T-helper 9 cell (primary cell): Measurements from ENCODE around the gene TUBGCP3.
"Not testable (repeated sequence)": the region's sequence is repeated elsewhere in the genome, so short reads cannot be mapped to it uniquely, and the experiment has no call there.

Experiments used
- DNase-seq: peaks from one replicate; pipeline ENCODE4 v3.0.0-alpha.2; 2020

TUBGCP3 gene

GRCh38 chr13:112574834-112575613 lies 12.9 kb downstream of the TUBGCP3 start:
- DNase-seq, result no peak

- DNase-seq, result no peak
Measured at GRCh38 chr13:112574416-112574815, 13.5 kb downstream of the TUBGCP3 start.

DNA sequence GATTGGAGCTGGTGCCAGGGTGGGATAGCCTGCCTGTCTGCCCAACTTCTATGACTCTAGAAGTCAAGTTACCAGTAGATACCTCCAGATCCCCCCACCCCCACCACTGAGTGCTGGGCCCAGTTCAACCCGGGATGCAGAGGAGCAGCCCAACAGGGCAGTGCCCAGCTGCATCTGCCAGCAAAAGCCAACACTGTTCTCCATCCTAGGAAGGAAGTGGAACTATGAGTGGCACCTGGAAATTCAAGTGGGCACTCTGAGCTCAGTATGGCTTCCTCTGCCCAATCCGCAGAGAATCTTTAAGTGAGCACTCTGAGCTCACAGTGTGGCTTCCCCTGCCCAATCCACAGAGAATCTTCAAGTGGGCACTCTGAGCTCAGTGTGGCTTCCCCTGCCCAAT lies 14.2 kb downstream of the TUBGCP3 start:
- DNase-seq, result no peak

GRCh38 chr13:112572366-112572765 lies 15.6 kb downstream of the TUBGCP3 start:
- no peak for DNase-seq

GRCh38 chr13:112569821-112570220 lies 18.1 kb downstream of the TUBGCP3 start:
- DNase-seq, result no peak

DNA sequence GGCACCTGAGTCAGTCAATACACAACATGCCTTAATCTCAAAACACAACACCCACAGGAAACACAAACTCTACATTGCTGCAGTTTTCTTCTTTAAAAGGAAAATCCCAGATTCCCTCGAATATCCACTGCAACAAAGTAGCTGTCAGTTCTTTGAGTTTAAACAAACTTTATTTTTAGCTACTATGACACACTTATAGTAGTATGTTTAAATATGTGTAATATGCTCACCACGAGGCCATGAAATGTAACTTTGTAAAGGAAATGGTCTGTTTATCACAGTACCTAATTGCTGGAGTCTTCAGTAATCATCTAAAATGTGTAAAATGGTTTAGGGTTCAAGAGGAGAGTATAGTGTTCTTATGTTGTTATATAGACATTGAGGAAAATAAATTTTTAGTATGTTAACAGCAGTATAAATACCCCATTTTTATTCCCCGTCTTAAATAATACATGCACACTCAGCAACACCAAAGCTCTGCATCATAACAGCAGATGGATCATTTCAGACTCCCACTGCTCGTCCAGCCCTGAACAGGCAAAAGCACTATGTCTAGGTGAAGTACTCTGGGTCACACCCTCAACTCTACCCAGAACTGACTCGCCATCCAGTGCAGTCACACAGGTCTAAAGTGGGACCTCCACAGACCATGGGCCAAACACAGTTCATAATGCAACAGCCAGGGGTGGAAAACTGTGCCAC lies 20.6 kb downstream of the TUBGCP3 start:
- DNase-seq, result no peak

GRCh38 chr13:112562786-112563383 lies 25.1 kb downstream of the TUBGCP3 start:
- no peak for DNase-seq

DNA sequence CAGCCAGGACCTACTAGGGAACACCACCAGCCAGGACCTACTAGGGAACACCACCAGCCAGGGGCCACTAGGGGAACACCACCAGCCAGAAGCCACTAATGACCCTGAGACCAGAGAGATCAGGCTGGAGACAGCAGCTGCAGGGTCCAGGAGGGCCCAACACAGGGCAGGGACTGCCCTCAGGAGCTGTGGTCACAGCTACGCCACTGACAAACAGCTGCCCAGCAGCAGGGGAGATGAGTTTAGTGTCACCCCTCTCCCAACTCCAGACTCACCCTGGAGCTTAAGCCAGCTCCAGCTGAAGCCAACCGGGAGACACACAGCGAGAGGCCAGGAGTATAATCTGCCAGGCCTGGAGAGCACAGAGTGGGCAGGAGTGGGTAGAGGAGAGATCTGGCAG lies 25.7 kb downstream of the TUBGCP3 start:
- DNase-seq, result no peak

DNA sequence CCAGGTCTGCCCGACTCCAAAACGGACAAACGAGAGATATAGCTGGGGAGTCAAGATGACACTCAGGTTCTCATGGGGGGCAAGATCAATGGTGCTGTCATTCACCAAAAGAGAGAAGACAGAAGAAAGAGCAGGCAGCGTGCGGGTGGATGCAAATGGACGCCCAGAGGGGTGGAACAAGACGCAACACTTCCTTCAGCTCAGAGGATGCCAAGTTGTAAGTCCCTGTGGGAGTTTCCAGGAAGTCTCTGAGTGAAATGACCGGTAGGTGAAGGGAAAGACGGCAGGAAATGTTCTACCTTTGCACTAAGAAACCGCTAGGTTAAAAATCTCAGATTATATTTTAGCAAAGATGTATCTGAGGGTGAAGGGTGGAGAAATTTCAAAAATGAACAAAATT lies 26.5 kb downstream of the TUBGCP3 start:
- DNase-seq, result no peak

DNA sequence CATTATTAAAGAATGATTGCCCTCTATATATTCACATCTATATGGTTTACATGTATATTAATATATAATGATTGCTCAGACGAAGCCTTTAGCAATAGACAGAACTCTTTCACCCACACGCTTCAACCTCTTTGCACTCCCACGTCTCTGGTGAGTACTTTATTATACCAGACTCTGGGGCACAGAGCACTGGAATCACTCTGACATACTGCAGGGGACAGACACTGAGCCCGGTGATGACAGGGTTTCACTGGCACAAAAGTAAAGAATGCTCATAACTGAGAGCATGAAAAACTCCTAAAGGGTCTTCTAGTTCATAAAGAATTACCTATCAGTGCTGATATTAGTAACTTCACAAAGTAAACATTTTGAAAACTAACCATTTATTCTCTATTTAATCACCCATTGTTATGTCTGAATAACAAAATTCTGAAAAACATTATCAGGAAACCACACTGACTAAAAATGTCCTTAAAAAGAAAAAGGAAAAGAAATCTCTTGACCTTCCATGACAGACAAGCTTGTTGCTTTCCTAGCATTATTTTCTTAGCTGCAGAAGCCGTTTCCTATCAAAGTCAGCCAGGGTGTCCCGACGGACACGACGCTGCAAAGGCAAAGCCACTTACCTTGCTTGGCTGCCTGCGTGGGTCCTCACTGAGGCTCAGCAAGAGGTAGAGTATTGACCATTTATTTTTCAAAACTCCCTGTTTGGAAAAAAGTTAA lies 29.1 kb downstream of the TUBGCP3 start:
- no peak for DNase-seq

DNA sequence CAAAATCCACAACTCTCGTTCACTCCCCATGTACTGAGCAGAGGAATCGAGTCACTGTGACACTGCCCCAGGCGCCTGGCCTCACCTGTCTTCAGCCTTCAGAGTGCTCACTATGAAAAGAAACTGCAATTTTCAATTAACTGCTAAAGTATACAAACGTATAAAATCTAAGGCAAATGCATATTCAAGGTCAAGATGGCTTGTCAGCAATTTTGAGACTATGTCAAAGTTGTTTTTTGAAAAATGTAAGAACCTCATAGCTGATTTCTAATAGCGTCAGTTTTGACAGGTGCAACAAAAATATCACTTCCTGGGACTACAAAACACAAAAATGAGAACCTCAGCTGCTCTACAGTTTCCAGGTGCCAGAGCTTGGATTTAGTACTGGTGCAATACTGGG lies 31.4 kb downstream of the TUBGCP3 start:
- DNase-seq, result no peak

DNA sequence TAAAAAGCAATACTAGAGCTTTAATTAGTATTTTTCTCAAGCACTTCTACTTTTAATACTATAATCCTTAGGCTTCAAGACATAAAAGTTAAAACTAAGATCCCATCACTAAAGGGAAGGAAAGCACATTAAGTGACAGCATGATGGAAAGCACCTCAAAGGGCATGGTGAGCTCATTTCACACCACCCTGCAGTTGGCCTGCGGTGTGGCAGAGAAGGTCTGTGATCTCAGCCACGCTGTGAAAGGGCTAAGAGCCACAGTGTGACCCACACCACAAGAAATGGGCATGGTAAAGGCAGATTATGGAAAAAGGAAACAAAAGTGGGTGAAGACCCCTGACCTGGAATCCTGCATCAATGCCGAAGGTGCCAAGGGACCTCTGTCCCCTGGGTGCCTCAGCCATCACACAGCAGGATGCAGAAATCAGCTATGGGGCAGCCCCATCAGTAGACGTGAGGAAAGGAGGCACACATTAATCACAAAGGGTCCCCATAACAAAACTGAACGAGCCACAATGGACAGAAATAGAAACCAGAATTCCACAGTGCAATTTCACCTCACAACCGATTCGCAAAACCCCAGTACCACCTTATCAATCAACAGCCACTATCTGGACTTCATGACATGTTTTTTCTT lies 33.6 kb downstream of the TUBGCP3 start:
- no peak for DNase-seq

GRCh38 chr13:112548975-112549374 lies 39.0 kb downstream of the TUBGCP3 start:
- DNase-seq, result not testable (repeated sequence)

GRCh38 chr13:112545856-112546255 lies 42.1 kb downstream of the TUBGCP3 start:
- no peak for DNase-seq

GRCh38 chr13:112532837-112533745 lies 54.9 kb downstream of the TUBGCP3 start:
- no peak for DNase-seq

DNA sequence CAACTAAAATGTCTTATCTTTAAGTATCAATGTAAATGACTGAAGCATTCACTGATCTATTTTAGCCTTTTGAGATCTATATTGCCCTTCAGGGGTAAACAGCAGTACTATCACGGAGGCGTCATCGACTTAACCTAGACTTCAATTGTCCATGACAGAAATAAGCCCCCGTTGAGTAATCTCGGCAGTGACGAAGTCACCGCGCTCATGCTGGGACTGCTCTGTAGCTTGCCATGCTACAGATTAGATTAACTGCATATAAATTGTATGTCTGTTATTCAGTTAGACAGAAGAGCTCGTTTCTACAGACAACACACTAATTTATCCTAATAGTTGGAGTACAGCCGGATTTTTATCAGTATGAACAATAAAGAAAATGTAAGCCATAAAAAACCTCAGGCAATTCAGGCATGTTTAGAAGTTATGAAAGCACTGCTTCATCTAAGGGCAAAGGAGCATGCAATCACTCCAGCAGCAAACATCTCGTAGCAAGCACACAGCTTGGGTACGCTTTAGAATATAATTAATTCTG lies 56.6 kb downstream of the TUBGCP3 start:
- DNase-seq, result no peak

GRCh38 chr13:112530861-112531260 lies 57.1 kb downstream of the TUBGCP3 start:
- DNase-seq, result no peak

DNA sequence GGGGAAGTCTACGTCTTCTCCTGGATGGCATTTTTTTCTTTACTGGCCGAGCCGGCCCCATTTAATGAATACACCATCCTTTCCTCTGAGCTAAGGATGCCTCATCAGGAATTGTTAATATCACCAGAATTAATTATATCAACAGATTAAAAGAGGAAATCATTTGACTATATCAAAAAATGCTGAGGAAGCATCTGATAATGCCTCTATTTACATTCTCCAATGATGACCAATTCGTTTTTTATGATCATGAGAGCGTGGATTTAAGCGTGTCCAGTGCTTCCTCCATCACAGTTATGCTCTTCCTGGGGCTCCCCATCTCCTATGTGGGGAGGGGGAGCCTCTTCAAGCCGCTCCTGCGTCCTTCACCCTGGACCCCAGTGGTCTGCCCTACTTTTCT lies 58.7 kb downstream of the TUBGCP3 start:
- no peak for DNase-seq

DNA sequence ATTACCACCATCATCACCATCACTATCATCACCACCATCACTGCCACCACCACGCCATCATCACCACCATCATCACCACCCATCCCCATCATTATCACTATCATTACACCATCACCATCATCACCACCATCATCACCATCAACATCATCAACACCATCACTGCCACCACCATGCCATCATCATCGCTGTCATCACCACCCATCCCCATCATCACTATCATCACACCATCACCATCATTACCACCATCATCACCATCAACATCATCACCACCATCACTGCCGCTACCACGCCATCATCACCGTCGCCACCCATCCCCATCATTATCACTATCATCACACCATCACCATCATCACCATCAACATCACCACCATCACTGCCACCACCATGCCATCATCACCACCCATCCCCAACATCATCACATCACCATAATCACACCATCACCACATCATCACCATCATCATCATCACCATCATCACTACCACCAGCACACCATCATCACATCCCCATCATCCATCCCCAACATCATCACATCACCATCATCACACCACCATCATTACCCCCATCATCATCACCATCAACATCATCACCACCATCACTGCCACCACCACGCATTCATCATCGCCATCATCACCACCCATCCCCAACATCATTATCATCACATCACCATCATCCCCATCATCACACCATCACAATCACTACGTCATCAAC lies 61.7 kb downstream of the TUBGCP3 start:
- no peak for DNase-seq

GRCh38 chr13:112525356-112525945 lies 62.5 kb downstream of the TUBGCP3 start:
- no peak for DNase-seq
